WTC11 (cell line): Measurements from ENCODE around the gene CA7. TPM values are rescaled to one million over a fixed set of nuclear protein-coding genes. Genes with fewer than 3 reads are reported as not detected.

Experiments used
- ATAC-seq: fragments of 200-7000 bp; cut with Tn5 transposase; 2 replicates; pipeline ENCODE4 v1.10.0; 2021; ENCODE audit warnings: mild to moderate bottlenecking, moderate library complexity
- CTCF ChIA-PET: fragments of 300-600 bp; sonication (Branson Sonifier 250); formaldehyde crosslinking; loops from one replicate; lab custom pipeline; 2021; ENCODE audit warnings: antibody characterized with exemption; lab: Charles Lee
- POLR2A ChIA-PET: fragments of 350-600 bp; sonication (Branson Sonifier 250); formaldehyde crosslinking; loops from one replicate; lab custom pipeline; 2021; ENCODE audit warnings: antibody characterized with exemption; lab: Charles Lee
- DNase-seq: peaks from one replicate; pipeline ENCODE4 v3.0.0; 2021; ENCODE audit warnings: low spot score
- H3K27ac Mint-ChIP-seq: 2 replicates; pipeline ENCODE4 v1.8.0; 2021; ENCODE audit warnings: mixed read lengths
- H3K27me3 Mint-ChIP-seq: 2 replicates; pipeline ENCODE4 v1.8.0; 2021; ENCODE audit warnings: low read depth, mild to moderate bottlenecking, moderate library complexity, mixed read lengths
- H3K36me3 Mint-ChIP-seq: 2 replicates; pipeline ENCODE4 v1.8.0; 2021; ENCODE audit warnings: mixed read lengths
- H3K4me1 Mint-ChIP-seq: 2 replicates; pipeline ENCODE4 v1.8.0; 2022; ENCODE audit warnings: mixed read lengths
- H3K4me3 Mint-ChIP-seq: 2 replicates; pipeline ENCODE4 v1.8.0; 2021; ENCODE audit warnings: mild to moderate bottlenecking, moderate library complexity, mixed read lengths
- H3K9me3 Mint-ChIP-seq: 2 replicates; pipeline ENCODE4 v1.8.0; 2021; ENCODE audit warnings: mixed read lengths
- CDX4 ChIP-seq: fragments of 250-450 bp; sonication (Bioruptor Pico); IDR thresholded peaks from 2 replicates; pipeline ENCODE4 v1.9.0; 2021; ENCODE audit warnings: moderate library complexity, mild to moderate bottlenecking, inconsistent platforms, borderline replicate concordance
- CREB1 ChIP-seq: sonication (generic); formaldehyde crosslinking; IDR thresholded peaks from 2 replicates; pipeline ENCODE4 v1.8.0; 2023; ENCODE audit warnings: mild to moderate bottlenecking, missing genetic modification reagents
- E2F1 ChIP-seq: sonication (generic); formaldehyde crosslinking; IDR thresholded peaks from 2 replicates; pipeline ENCODE4 v1.8.0; 2022; ENCODE audit warnings: mild to moderate bottlenecking, missing genetic modification reagents
- HMGA2 ChIP-seq: fragments of 250-450 bp; sonication (Bioruptor Pico); IDR thresholded peaks from 2 replicates; pipeline ENCODE4 v1.4.0; 2021; ENCODE audit warnings: mild to moderate bottlenecking, moderate library complexity
- IRF2 ChIP-seq: sonication (generic); formaldehyde crosslinking; IDR thresholded peaks from 2 replicates; pipeline ENCODE4 v1.8.0; 2022; ENCODE audit warnings: low read depth, missing genetic modification reagents, borderline replicate concordance
- MXD4 ChIP-seq: fragments of 250-450 bp; sonication (Bioruptor Pico); IDR thresholded peaks from 2 replicates; pipeline ENCODE4 v1.8.0; 2021; ENCODE audit warnings: mild to moderate bottlenecking, moderate library complexity, borderline replicate concordance
- NR2C2 ChIP-seq: sonication (generic); formaldehyde crosslinking; IDR thresholded peaks from 2 replicates; pipeline ENCODE4 v1.8.0; 2022; ENCODE audit warnings: mild to moderate bottlenecking, missing genetic modification reagents
- STAT6 ChIP-seq: sonication (generic); formaldehyde crosslinking; conservative IDR thresholded peaks from 2 replicates; pipeline ENCODE4 v1.8.1; 2023; ENCODE audit warnings: mild to moderate bottlenecking, low read depth, missing genetic modification reagents, moderate library complexity
- ZBTB21 ChIP-seq: sonication (generic); formaldehyde crosslinking; IDR thresholded peaks from 2 replicates; pipeline ENCODE4 v1.8.1; 2023; ENCODE audit warnings: mild to moderate bottlenecking, missing genetic modification reagents, borderline replicate concordance
- ZNF121 ChIP-seq: sonication (generic); formaldehyde crosslinking; IDR thresholded peaks from 2 replicates; pipeline ENCODE4 v1.8.0; 2023; ENCODE audit warnings: missing genetic modification reagents
- ZNF263 ChIP-seq: sonication (generic); formaldehyde crosslinking; IDR thresholded peaks from 2 replicates; pipeline ENCODE4 v1.8.1; 2022; ENCODE audit warnings: low read depth, mild to moderate bottlenecking, moderate library complexity, missing genetic modification reagents
- ZNF396 ChIP-seq: fragments of 250-450 bp; sonication (Bioruptor Pico); IDR thresholded peaks from 2 replicates; pipeline ENCODE4 v1.8.0; 2021; ENCODE audit warnings: mild to moderate bottlenecking, moderate library complexity, borderline replicate concordance
- ZNF423 ChIP-seq: fragments of 250-450 bp; sonication (Bioruptor Pico); IDR thresholded peaks from 2 replicates; pipeline ENCODE4 v2.1.2; 2022; ENCODE audit warnings: mild to moderate bottlenecking, moderate library complexity
- ZNF532 ChIP-seq: fragments of 250-450 bp; sonication (Bioruptor Pico); IDR thresholded peaks from 2 replicates; pipeline ENCODE4 v1.9.0; 2021; ENCODE audit warnings: mild to moderate bottlenecking, borderline replicate concordance
- total RNA-seq: library from RNA; stranded (reverse); gene quantifications from 3 replicates; pipeline ENCODE4 v1.2.3, GENCODE V29; 2021

Gene CA7
- total RNA-seq, 1 experiment from 2014 or later = 1.6 TPM

- TF ChIP-seq STAT6 (CRISPR knock-in tag) = no peak
- no peak for TF ChIP-seq ZNF532
- no peak for TF ChIP-seq CDX4 (CRISPR knock-in tag)
- no peak for TF ChIP-seq MXD4 (CRISPR knock-in tag)
- TF ChIP-seq ZNF263 (CRISPR knock-in tag) = no peak
- TF ChIP-seq NR2C2 (CRISPR knock-in tag) = no peak
- no peak for TF ChIP-seq ZBTB21 (CRISPR knock-in tag)
- TF ChIP-seq ZNF396 = no peak
- no peak for TF ChIP-seq HMGA2
- no peak for TF ChIP-seq ZNF423
Measured at GRCh38 chr16:66880288-66881013, 36.2 kb downstream of the CA7 start, which contains the start of gene PDP2 (continued).

- ChIA-PET CTCF (interaction anchor here (0.6 to 3.4 kb wide), 21 partner anchors 9 to 422 kb away, joined by 3 to 31 read pairs (median 5); partner anchors contain the start of genes CES3, DYNC1LI2 and NAE1), POLR2A (interaction anchor here (0.6 to 1.4 kb wide), 5 partner anchors 14 to 99 kb away, joined by 3 to 6 read pairs (median 3); partner anchors contain the start of gene NAE1)
- peaks cover 19% of the 10 kb centered on the region for H3K36me3 Mint-ChIP-seq
- peaks cover 11% of the 10 kb centered on the region for H3K27me3 Mint-ChIP-seq
- no peaks in the 10 kb centered on the region for H3K9me3 Mint-ChIP-seq
- peaks cover 15% of the 10 kb centered on the region for H3K4me1 Mint-ChIP-seq
- ATAC-seq (no peak), DNase-seq (no peak)
- TF ChIP-seq IRF2 (CRISPR knock-in tag) = peak; percentile 9; the same call in 1 of the 2 replicates
- TF ChIP-seq CREB1 (CRISPR knock-in tag) = 0 out of 2 replicates have a peak, but pooled peaks have one; percentile 1
- no peak for TF ChIP-seq ZNF121 (CRISPR knock-in tag)
- TF ChIP-seq E2F1 (CRISPR knock-in tag) = peak; percentile 10; the same call in 1 of the 2 replicates
- no peak overlapping the region for H3K27ac Mint-ChIP-seq
- H3K4me3 Mint-ChIP-seq = peak overlapping the region; percentile 95
Measured at GRCh38 chr16:66881014-66881417, 36.8 kb downstream of the CA7 start.
